ENCODE measurements around the gene MAP3K4. TPM values are rescaled to one million over a fixed set of nuclear protein-coding genes. Genes with fewer than 3 reads are reported as not detected.
"Not testable (repeated sequence)": the region's sequence is repeated elsewhere in the genome, so short reads cannot be mapped to it uniquely, and the experiment has no call there.

MAP3K4 gene
- total RNA-seq, 2 experiments from 2014 or later: 32.8 to 38.1 TPM

DNA sequence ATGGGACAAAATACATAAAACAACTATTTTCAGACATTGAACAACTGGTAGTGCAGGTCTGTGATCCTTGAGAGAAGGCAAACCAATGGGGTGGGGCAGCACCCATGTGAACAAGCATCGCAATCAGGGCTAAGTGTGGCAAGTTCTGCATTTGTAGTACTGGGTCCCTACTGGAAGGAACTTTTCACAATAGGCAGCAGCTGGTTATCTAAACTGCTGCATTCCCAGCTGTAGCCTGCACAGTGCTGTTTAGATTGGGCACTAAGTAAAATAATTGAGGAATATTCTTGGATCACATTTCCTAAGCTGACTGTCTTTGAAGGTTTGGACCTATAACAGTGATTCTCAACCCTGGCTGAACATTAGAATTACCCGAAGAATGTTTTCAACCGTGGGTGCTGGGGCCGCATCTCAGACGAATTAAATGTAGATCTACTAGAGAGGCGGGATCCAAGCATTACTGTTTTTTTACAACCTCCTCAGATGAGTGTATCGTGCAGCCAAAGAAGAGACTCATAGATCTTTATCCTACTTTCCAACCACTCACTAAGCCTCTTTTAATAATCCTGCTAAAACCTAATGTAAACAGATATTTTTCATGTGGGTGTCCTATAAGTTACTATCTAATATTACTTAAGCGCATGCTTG is 12.4 kb upstream of the MAP3K4 start:
- no peak overlapping the region for H3K4me3 Mint-ChIP-seq
- H3K27ac Mint-ChIP-seq: no peak overlapping the region
- H3K9me3 Mint-ChIP-seq: peaks cover 10% of the 10 kb centered on the region
- no peaks in the 10 kb centered on the region for H3K4me1 Mint-ChIP-seq
- H3K27me3 Mint-ChIP-seq: no peaks in the 10 kb centered on the region
- no peak for DNase-seq
- H3K36me3 Mint-ChIP-seq: no peaks in the 10 kb centered on the region

DNA sequence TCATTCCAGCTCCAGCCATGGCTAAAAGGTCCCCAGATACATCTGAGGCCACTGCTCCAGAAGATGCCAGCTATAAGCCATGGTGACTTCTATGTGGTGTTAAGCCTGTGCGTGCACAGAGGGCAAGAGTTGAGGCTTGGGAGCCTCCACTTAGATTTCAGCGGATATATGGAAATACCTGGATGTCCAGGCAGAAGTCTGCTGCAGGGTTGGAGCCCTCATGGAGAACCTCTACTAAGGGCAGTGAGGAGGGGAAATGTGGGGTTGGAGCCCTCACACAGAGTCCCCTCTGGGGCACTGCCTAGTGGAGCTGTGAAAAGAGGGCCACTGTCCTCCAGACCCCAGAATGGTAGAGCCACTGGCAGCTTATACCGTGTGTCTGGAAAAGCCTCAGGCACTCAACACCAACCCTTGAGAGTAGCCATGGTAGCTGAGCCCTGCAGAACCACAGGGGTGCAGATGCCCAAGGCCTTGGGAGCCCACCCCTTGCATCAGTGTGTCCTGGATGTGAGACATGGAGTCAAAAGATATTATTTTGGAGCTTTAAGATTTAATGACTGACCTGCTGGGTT is 8.1 kb upstream of the MAP3K4 start:
- H3K27ac Mint-ChIP-seq, H3K4me3 Mint-ChIP-seq, H3K27me3 Mint-ChIP-seq, H3K4me1 Mint-ChIP-seq, H3K36me3 Mint-ChIP-seq, DNase-seq: not testable (repeated sequence)
- peaks cover 11% of the 10 kb centered on the region for H3K9me3 Mint-ChIP-seq

DNA sequence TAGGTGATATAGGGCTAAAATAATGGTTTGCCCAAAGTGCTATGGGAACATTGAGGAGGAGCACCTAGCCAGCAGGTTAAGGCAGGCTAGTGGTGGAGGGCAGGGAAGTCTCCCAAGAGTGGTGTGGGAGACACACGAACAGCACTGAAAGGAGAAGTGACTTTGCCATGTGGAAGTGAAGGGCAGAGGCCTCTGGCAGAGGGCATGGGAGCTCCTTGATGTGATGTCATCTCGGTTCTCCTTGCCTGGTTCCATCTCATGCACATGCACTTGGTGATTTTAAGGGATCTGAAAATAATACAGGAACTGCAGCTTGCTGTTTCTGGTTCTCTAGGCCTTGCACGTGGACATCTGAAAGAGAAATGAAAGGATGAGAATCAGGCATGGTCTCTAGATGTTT is 4.7 kb upstream of the MAP3K4 start:
- Mint-ChIP-seq H3K4me3 (no peak overlapping the region), H3K27ac (no peak overlapping the region)

DNA sequence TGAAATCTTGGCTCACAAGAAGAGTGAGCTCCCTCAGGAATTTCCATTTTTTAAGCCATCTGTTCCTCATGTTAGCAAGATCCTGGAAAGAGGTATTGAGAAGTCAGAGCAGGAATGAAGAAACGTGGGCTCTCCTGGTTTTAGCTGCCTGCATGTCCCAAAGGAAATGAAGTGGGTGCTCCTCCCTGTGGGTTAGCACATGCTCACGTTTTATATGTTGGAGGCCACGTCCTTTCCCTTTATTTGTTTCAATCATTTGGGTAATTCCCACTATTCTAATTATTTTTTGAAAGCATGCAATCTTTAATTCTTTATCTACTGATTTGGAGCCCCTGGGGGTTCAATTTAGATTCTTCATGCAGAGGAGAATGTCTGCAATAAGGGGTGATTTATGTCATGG is 4.3 kb upstream of the MAP3K4 start:
- H3K27ac Mint-ChIP-seq: no peak overlapping the region
- no peaks in the 10 kb centered on the region for H3K36me3 Mint-ChIP-seq
- no peak for DNase-seq
- H3K4me1 Mint-ChIP-seq: peaks cover 3% of the 10 kb centered on the region
- peaks cover 11% of the 10 kb centered on the region for H3K9me3 Mint-ChIP-seq
- H3K27me3 Mint-ChIP-seq: peaks cover 3% of the 10 kb centered on the region
- no peak overlapping the region for H3K4me3 Mint-ChIP-seq

More for the DNA sequence above, 4.7 kb upstream of the MAP3K4 start:
- Mint-ChIP-seq H3K4me1 (peaks cover 3% of the 10 kb centered on the region), H3K36me3 (no peaks in the 10 kb centered on the region), H3K9me3 (peaks cover 11% of the 10 kb centered on the region), H3K27me3 (peaks cover 3% of the 10 kb centered on the region)
- DNase-seq: no peak

DNA sequence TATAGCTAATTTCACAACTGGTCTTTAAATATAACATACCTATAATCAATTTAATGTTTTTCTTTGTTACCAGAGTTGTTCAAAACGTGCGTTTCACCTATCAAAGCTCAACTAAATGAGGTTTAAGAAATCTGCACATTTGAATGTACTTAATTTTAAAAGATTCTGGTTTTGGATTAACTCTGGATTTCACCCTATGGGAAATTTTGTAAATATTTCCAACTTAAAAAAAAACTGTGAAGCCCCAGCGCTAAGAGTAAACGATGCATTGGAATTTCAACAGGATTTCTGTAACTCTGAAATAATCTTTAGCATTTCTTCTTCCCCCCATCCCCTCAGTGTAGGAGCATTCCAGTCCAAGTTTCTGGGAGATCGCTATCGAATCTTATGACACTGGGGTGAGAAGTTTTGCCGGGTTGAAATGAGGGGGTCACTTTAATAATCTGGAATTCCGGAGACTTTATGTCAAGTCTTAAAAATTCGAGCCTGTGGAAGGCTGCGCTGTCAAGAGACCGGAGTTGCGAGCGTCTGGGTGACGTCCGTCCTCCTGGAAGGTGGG is 643 bp upstream of the MAP3K4 start:
- Mint-ChIP-seq H3K27ac (peak overlapping the region; percentile 29), H3K27me3 (peaks cover 3% of the 10 kb centered on the region), H3K36me3 (peaks cover 4% of the 10 kb centered on the region), H3K9me3 (no peaks in the 10 kb centered on the region), H3K4me1 (peaks cover 26% of the 10 kb centered on the region), H3K4me3 (peak overlapping the region; percentile 91)
- no peak for DNase-seq

DNA sequence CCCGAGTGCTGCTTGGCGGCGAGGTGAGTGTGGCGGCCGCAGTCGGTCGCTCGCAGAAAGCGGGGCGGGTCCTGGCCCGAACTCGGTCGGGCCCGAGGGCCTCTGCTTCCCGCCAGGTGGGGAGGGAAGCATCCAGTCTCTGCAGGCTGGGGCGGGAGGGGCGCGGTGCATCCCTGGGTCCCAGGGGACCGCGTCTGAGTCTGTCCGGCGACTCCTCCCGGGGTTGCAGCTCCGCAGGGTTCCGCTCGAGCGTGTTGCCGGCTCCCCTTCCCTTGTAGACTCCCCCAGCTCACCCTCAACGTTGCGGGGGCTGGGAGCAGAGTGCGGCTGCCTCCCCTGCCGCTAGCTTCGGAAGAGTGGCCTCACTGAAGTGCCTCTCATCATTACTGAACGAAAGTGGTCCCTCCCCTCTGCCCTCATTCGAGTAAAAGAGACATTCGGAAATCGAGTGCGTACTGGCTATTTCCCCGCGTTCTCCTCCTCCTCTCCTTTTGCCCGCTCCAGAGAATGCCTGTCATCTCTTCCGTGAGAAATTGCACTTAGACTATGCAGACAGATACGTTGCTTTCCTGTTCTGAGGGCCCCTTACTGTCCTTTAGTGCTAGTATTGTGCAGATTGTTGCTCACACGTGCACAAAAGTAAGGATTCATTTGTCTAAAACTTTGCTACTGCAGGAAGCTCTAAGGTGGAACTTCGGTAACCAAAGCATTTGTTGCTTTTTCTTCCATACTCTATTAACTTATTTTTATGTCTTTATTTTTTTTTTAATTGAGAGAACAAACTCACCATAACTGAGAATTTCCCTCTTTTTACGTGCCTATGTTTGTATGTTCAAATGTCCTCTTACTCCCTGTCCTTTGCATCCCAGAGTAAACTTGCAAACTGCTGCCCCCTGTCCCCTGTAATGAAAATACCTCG is 751 bp downstream of the MAP3K4 start:
- Mint-ChIP-seq H3K9me3 (no peaks in the 10 kb centered on the region), H3K4me1 (peaks cover 35% of the 10 kb centered on the region), H3K36me3 (peaks cover 7% of the 10 kb centered on the region), H3K27ac (peak overlapping the region; percentile 89), H3K4me3 (peak overlapping the region; percentile 91), H3K27me3 (peaks cover 3% of the 10 kb centered on the region)
- peak; percentile 59 for DNase-seq

DNA sequence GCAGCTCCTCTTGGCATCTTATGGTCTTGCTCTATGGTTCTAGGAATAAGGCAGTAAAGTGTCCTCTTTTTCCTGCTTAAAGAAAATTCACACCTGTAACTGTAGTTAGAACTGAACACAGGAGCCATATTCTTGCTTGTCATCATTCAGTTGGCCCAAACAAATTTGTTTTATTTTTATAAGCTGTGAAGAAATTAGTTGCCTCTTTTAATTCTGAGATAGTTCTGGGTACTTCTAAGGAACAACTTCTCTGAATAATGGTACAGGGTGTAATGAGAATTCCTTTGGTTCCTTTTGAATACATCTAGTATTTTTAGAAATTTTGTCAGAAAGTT is 1.4 kb downstream of the MAP3K4 start:
- Mint-ChIP-seq H3K4me1 (peaks cover 40% of the 10 kb centered on the region), H3K27me3 (no peaks in the 10 kb centered on the region), H3K4me3 (peak overlapping the region; percentile 91), H3K27ac (peak overlapping the region; percentile 89), H3K36me3 (peaks cover 11% of the 10 kb centered on the region), H3K9me3 (peaks cover 3% of the 10 kb centered on the region)
- no peak for DNase-seq

DNA sequence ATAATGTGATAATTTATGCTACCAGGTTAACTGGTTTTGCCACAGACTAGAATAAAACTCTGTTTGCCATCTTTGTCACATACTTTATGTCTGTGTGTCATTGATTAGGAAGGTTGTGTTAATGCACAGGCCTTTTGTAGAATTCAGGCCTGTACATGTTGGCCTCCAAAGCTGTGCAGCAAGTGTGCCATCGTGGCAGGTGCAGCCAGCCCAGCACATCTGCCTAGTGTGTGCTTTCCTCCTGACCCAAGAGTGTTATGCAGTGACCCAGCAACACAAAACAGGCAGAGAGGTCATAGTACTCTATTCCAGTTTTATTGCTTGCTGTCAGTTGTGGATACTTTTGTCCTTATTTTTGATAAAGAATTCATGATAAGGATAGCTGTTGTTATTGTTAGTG is 3.7 kb downstream of the MAP3K4 start:
- no peak overlapping the region for H3K4me3 Mint-ChIP-seq
- no peak overlapping the region for H3K27ac Mint-ChIP-seq
- H3K27me3 Mint-ChIP-seq: no peaks in the 10 kb centered on the region
- H3K9me3 Mint-ChIP-seq: peaks cover 3% of the 10 kb centered on the region
- H3K4me1 Mint-ChIP-seq: peaks cover 52% of the 10 kb centered on the region
- peaks cover 11% of the 10 kb centered on the region for H3K36me3 Mint-ChIP-seq
- DNase-seq: no peak

DNA sequence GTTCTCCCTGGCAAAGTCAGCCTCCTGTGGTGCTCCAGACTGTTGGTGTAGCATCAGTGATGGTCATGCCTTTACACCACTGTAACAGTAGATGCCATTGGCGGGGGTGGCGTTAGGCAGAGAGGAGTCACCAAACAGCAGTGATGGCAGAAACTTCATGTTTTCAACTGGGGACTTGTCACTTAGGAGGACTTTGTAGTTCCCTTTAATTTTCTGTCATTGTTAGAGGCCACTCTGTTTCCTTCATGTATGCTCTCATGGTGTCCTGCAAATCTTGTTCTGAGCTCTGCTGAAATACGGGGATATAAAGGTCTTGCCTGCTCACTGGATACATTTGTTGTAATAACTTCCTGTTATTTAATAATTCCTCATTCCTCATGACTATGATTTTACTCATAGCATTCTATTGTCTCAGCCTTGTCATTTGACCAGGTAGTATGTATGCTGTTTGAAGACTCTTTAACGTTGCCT is 4.6 kb downstream of the MAP3K4 start:
- no peak for DNase-seq

DNA sequence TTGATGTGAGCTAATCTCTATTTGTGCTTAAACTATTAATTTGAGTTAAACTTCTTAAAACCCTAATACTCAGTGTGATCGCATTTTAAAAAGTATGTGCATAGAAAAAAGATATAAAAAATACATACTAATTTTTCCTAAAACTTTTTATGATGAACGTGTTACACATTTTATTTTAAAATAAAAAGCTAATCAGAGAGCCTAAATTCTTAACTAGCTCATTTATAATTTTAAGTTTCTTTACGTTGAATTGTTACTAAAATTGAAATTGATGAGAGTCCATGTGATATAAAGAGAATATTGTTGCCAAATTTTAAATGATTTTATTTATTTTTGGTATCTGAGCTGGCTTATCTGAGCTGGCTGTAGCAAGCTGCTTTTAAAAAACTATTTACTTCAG is 6.6 kb downstream of the MAP3K4 start:
- Mint-ChIP-seq H3K27me3 (no peaks in the 10 kb centered on the region), H3K9me3 (peaks cover 3% of the 10 kb centered on the region), H3K4me3 (no peak overlapping the region), H3K36me3 (peaks cover 11% of the 10 kb centered on the region), H3K4me1 (peaks cover 48% of the 10 kb centered on the region), H3K27ac (no peak overlapping the region)
- DNase-seq: no peak

More for the DNA sequence above, 4.6 kb downstream of the MAP3K4 start:
- no peak overlapping the region for H3K27ac Mint-ChIP-seq
- H3K36me3 Mint-ChIP-seq: peaks cover 11% of the 10 kb centered on the region
- peaks cover 3% of the 10 kb centered on the region for H3K9me3 Mint-ChIP-seq
- H3K4me3 Mint-ChIP-seq: no peak overlapping the region
- peaks cover 50% of the 10 kb centered on the region for H3K4me1 Mint-ChIP-seq
- H3K27me3 Mint-ChIP-seq: no peaks in the 10 kb centered on the region

DNA sequence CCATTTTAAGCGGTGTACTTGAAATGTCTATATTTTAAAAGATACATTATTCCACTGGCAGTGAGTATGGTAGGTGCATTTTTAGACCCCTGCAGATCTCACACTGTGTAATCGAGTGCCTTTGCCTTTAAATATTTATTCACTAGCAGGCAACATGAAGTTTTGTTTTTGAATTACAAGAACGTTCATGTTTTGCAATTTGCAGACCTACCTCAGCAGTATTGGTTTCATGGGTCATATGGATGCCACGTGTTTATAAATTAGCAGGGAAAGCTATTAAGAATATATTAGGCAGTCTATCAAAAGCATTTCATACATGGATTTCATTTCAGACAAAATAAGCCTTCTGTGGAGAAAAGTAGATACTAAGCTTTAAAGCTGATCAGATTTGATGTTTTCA is 7.2 kb downstream of the MAP3K4 start:
- H3K36me3 Mint-ChIP-seq: peaks cover 7% of the 10 kb centered on the region
- no peak overlapping the region for H3K4me3 Mint-ChIP-seq
- H3K27ac Mint-ChIP-seq: no peak overlapping the region
- no peak for DNase-seq
- H3K4me1 Mint-ChIP-seq: peaks cover 43% of the 10 kb centered on the region
- peaks cover 3% of the 10 kb centered on the region for H3K9me3 Mint-ChIP-seq
- no peaks in the 10 kb centered on the region for H3K27me3 Mint-ChIP-seq

DNA sequence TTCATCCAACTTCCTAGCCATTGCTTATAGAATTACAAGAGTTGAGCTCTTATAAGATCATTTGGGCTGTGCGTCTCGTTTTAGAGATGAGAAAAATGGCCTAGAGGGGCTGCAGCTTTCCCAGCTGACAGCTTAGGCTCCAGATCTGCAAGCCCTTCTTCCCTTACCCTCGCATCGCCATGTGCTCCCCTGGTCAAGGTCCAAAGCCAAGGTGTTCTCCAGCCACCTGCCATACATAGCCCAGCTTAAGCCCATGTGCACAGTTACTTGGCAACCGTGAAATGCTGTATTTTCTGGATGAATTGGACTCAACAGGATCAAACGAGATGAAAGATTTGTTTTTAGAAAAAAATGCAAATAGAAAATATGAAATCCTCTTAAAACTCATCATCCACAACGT is 7.9 kb downstream of the MAP3K4 start:
- Mint-ChIP-seq H3K4me3 (no peak overlapping the region), H3K9me3 (peaks cover 3% of the 10 kb centered on the region), H3K27me3 (no peaks in the 10 kb centered on the region), H3K27ac (no peak overlapping the region), H3K36me3 (peaks cover 7% of the 10 kb centered on the region), H3K4me1 (peaks cover 37% of the 10 kb centered on the region)
- DNase-seq: no peak

DNA sequence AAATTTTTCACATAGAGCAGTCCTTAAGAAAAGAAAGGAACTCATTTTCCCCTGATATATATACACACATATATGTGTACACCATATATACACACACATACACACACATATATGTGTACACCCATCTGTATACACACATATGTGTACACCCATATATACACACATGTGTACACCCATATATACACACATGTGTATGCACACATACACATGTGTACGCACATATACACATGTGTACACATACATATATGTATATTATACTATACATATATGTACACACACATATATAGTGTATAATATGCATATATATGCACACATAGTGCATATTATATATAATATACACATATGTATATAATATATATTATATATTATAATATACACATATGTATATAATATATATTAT is 9.1 kb downstream of the MAP3K4 start:
- H3K4me3 Mint-ChIP-seq: no peak overlapping the region
- no peaks in the 10 kb centered on the region for H3K27me3 Mint-ChIP-seq

DNA sequence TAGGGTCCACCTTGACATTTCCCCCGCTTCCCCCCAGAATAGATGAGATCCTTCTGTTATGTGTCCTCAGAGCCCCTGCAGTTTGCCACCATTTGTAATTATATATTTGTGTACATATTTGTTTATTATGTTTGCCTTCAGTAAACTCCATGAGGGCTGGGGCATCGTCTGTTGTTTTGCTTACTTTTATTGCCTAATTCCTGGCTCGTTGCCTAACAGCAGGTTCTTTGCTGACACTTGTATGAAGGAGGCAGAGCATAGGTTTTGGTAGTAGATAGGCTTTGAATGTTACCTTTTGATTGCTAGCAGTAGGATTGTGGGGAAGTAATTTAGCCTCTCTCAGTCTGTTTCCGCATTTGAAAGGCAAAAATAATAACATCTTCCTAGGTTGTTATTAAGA is 9.9 kb downstream of the MAP3K4 start:
- no peaks in the 10 kb centered on the region for H3K27me3 Mint-ChIP-seq
- no peak overlapping the region for H3K27ac Mint-ChIP-seq
- H3K9me3 Mint-ChIP-seq: peaks cover 3% of the 10 kb centered on the region
- peaks cover 6% of the 10 kb centered on the region for H3K36me3 Mint-ChIP-seq
- DNase-seq: no peak
- no peak overlapping the region for H3K4me3 Mint-ChIP-seq
- H3K4me1 Mint-ChIP-seq: peaks cover 29% of the 10 kb centered on the region

More for the DNA sequence above, 9.1 kb downstream of the MAP3K4 start:
- Mint-ChIP-seq H3K36me3 (peaks cover 7% of the 10 kb centered on the region), H3K9me3 (peaks cover 3% of the 10 kb centered on the region), H3K27ac (no peak overlapping the region), H3K4me1 (peaks cover 34% of the 10 kb centered on the region)
- no peak for DNase-seq

DNA sequence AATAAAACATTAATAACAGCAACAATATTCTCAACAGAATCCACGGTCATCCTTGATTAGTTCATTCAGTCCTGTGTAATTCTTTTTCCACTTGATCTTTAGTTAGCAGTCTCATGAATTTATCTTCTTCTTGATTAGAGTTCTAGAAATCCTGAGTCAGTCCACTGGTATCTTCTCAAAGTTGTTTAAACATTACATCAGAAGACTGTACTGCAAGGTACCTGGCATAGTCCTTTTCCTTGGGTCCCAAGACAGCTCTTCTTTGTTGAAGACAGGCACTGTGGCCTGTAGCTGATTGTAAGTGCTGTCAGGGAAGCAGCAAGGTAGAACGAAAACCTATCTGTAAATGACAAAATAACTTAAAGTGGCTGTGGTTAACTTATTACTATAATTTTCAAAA is 11.8 kb downstream of the MAP3K4 start:
- Mint-ChIP-seq H3K36me3 (no peaks in the 10 kb centered on the region), H3K4me1 (peaks cover 20% of the 10 kb centered on the region), H3K27me3 (no peaks in the 10 kb centered on the region), H3K4me3 (no peak overlapping the region), H3K27ac (no peak overlapping the region), H3K9me3 (no peaks in the 10 kb centered on the region)
- DNase-seq: no peak

All from activated naive CD8-positive, alpha-beta T cell treated with anti-CD3 and anti-CD28 coated beads for 36 hours (primary cell).